Measurements from ENCODE around the gene TUT7. TPM values are rescaled to one million over a fixed set of nuclear protein-coding genes. Genes with fewer than 3 reads are reported as not detected.

Gene TUT7
- polyA plus RNA-seq, 6 donors from 2014 or later: 16.0 to 33.0 (median 20.4) TPM

DNA sequence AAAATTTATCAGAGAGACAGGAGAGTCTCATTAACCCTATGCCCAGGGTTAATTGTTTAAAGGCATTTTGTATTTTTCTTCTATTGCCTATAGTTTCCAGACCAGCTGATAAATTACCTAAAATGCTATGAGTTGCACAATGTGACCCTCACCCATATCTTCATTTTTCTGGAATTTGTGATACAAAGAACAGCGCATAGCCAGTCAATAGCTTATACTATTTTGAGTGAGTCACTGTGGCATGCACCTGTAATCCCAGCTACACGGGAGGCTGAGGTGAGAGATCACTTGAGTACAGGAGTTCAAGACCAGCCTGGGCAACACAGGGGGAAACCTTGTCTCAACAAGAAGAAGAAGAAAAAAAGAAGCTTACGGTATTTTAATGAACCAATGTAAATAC, 97.6 kb downstream of the TUT7 start:
- Mint-ChIP-seq H3K27ac (no peak overlapping the region), H3K36me3 (peaks cover 0 to 7% of the 10 kb centered on the region in 2 donors), H3K4me1 (no peaks in the 10 kb centered on the region), H3K27me3 (no peaks in the 10 kb centered on the region), H3K9me3 (peaks cover 0 to 31% (median 16%) of the 10 kb centered on the region in 7 donors), H3K4me3 (no peak overlapping the region)
- no peak for ATAC-seq (ENCODE audit: low read depth in 2 of 2)
- DNase-seq: no peak

DNA sequence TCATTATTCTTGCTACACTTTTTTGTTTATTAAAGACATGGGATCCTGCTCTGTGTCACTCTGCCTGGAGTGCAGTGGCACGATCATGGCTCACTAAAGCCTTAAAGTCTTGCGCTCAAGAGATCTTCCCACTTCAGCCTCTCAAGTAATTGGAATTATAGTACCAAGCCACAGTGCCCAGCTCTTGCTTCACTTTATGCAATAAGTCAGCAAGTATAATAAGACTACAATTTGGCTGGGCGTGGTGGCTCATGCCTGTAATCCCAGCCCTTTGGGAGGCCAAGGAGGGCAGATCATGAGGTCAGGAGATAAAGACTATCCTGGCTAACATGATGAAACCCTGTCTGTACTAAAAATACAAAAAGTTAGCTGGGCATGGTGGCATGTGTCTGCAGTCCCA, 100.6 kb downstream of the TUT7 start:
- H3K4me3 Mint-ChIP-seq: no peak overlapping the region
- peaks cover 0 to 33% (median 17%) of the 10 kb centered on the region in 7 donors for H3K9me3 Mint-ChIP-seq
- H3K4me1 Mint-ChIP-seq: no peaks in the 10 kb centered on the region
- ATAC-seq (ENCODE audit: low read depth in 2 of 2) (no peak), DNase-seq (no peak)
- H3K27ac Mint-ChIP-seq: no peak overlapping the region
- H3K27me3 Mint-ChIP-seq: no peaks in the 10 kb centered on the region
- H3K36me3 Mint-ChIP-seq: peaks cover 8% of the 10 kb centered on the region in 2 donors

DNA sequence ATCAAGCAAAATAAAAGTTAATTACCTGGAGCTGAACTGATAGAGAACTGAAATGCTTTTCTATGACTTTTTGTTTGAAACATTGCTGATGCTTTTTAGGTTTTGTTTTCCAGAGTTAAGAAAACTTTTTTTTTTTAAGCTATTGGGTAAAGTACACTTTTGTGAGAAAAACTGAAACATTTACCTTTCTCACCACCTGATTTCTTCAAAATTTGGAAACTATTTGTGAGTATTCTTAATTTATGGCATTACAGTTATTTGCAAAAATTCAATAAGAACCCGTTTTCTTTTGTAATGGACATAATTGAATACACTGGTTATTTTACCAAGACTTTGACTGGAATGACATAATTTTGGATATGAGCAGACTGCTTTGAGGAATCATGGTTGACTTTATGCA, 101.3 kb downstream of the TUT7 start:
- Mint-ChIP-seq H3K27ac (no peak overlapping the region), H3K27me3 (peaks cover 0 to under 1% (median 0%) of the 10 kb centered on the region in 3 donors), H3K36me3 (peaks cover 8% of the 10 kb centered on the region in 2 donors), H3K4me3 (no peak overlapping the region), H3K9me3 (peaks cover 0 to 33% (median 17%) of the 10 kb centered on the region in 7 donors), H3K4me1 (no peaks in the 10 kb centered on the region)
- ATAC-seq (ENCODE audit: low read depth in 2 of 2) (no peak), DNase-seq (no peak)

DNA sequence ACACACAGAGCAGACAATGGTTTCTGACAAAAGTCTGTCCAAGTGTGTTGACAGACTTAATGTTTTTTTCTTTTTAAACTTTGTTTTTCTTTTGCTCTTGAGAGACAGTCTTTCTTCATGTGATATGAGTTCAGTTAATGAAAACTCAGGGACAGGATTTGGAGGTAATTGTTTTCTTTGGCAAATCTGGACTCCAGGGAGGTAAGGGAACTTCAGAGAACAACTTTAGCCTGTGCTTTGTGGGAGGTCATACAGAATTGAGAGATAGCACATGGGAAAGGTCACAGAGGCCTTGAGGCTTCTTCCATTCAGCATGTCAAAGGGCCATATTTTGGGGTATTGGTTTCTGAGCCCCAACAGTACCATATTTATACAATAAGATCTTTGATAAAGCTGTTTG, 104.1 kb downstream of the TUT7 start:
- H3K4me3 Mint-ChIP-seq: no peak overlapping the region

DNA sequence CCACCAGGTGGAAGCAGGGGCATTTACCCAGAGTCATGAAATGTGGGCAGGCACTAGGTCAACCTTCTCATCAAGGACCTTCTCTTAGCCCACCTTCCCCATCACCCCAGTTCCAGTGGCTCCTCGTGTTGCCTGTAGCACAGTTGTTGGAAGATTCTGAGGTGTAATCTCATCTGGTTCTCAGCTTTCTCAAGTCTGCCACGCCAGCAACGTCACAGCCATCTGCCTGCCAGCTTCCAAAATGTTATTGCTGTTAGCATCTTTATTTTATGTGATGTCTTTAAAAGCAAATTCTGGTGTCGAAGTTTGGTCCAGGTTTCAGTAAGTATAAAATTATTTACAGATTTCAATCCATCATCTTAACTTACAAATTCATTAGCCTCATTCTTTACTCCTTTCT, 105.5 kb downstream of the TUT7 start:
- H3K36me3 Mint-ChIP-seq: peaks cover 8% of the 10 kb centered on the region in 2 donors
- peaks cover 0 to 6% (median 0%) of the 10 kb centered on the region in 3 donors for H3K4me1 Mint-ChIP-seq
- no peak for ATAC-seq (ENCODE audit: low read depth in 2 of 2)
- peaks cover 0 to 23% (median 13%) of the 10 kb centered on the region in 7 donors for H3K9me3 Mint-ChIP-seq
- no peak overlapping the region for H3K4me3 Mint-ChIP-seq
- peaks cover 0 to 4% (median 0%) of the 10 kb centered on the region in 3 donors for H3K27me3 Mint-ChIP-seq
- no peak for DNase-seq
- H3K27ac Mint-ChIP-seq: no peak overlapping the region

More for the DNA sequence above, 104.1 kb downstream of the TUT7 start:
- DNase-seq: no peak
- no peak for ATAC-seq (ENCODE audit: low read depth in 2 of 2)
- H3K27ac Mint-ChIP-seq: no peak overlapping the region
- peaks cover 0 to 6% (median 0%) of the 10 kb centered on the region in 3 donors for H3K4me1 Mint-ChIP-seq
- H3K9me3 Mint-ChIP-seq: peaks cover 0 to 33% (median 17%) of the 10 kb centered on the region in 7 donors
- H3K27me3 Mint-ChIP-seq: peaks cover 0 to 4% (median 0%) of the 10 kb centered on the region in 3 donors
- H3K36me3 Mint-ChIP-seq: peaks cover 8% of the 10 kb centered on the region in 2 donors

DNA sequence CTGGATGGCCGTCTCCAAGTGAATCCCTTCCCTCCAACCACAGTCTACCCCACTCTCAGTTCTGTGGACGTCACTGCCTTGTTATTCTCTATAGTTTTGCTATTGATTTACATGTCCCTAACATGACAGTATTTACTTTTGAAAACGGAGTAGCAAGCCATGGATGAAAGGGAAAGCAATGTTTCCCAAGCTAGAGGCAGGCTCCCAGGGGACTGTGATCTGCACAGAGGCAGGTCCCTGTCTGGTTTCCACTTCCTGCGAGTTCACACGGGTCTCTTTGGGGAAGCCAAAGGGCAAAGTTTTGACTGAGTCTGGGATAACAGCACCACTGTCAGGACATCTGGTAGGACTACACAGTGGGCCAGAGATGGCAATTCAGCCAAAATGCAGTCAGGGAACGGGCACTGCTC, 107.5 kb downstream of the TUT7 start:
- ATAC-seq (ENCODE audit: low read depth in 2 of 2) (no peak), DNase-seq (no peak)
- Mint-ChIP-seq H3K9me3 (peaks cover 0 to 6% (median 3%) of the 10 kb centered on the region in 7 donors), H3K27me3 (peaks cover 0 to 4% (median 0%) of the 10 kb centered on the region in 3 donors), H3K4me1 (peaks cover 0 to 6% (median 0%) of the 10 kb centered on the region in 3 donors), H3K27ac (no peak overlapping the region), H3K4me3 (no peak overlapping the region), H3K36me3 (peaks cover 8% of the 10 kb centered on the region in 2 donors)

DNA sequence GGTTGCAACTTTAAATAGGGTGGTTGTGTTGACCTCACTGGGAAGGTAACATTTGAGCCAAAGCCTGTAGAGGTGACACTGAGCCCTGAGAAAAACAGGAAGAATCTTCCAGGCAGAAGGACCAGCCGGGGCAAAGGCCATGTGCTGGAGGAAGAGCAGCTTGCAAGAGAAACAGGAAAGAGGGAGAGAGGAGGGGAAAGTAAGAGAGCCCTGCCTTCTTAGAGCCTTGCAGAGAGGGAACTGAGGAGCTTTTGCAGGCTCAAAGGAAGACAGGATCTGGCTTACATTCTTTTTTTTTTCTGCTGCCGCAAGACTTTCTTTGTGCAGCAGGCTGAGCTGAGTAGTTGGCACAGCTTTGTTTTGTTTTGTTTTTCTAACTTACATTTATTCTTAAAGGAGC, 112.1 kb downstream of the TUT7 start:
- no peak overlapping the region for H3K4me3 Mint-ChIP-seq
- H3K36me3 Mint-ChIP-seq: no peaks in the 10 kb centered on the region
- DNase-seq (no peak), ATAC-seq (ENCODE audit: low read depth in 2 of 2) (no peak)
- peak overlapping the region in 1 of 6 donors; percentile 23 for H3K27ac Mint-ChIP-seq
- H3K27me3 Mint-ChIP-seq: no peaks in the 10 kb centered on the region
- peaks cover 0 to 2% (median 0%) of the 10 kb centered on the region in 3 donors for H3K4me1 Mint-ChIP-seq
- H3K9me3 Mint-ChIP-seq: peaks cover 0 to 3% (median 0%) of the 10 kb centered on the region in 7 donors

DNA sequence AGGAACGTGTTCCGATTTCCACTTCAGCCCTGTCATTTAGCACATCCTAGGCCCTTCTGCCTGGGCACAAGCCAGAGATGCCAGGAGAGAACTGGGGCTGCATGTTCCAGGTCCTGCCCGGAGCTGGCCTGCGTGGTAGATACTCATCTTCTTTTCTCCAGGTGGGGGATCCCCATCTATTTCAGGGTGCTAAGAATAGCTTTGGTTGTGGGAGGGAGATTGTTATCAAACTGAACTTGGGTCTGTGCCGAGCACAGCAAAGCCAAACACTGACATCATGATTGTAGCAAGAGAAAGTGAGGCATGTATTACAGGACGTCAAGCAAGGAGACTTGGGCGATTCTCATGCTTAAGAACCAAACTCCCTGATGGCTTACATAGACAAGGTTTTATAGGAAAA, 113.0 kb downstream of the TUT7 start:
- H3K27ac Mint-ChIP-seq: peak overlapping the region in 1 of 6 donors; percentile 30
- DNase-seq: no peak
- H3K9me3 Mint-ChIP-seq: peaks cover 0 to 3% (median 0%) of the 10 kb centered on the region in 7 donors
- H3K4me1 Mint-ChIP-seq: no peaks in the 10 kb centered on the region
- no peaks in the 10 kb centered on the region for H3K27me3 Mint-ChIP-seq
- no peak overlapping the region for H3K4me3 Mint-ChIP-seq
- ATAC-seq (ENCODE audit: low read depth in 2 of 2): no peak
- H3K36me3 Mint-ChIP-seq: no peaks in the 10 kb centered on the region

DNA sequence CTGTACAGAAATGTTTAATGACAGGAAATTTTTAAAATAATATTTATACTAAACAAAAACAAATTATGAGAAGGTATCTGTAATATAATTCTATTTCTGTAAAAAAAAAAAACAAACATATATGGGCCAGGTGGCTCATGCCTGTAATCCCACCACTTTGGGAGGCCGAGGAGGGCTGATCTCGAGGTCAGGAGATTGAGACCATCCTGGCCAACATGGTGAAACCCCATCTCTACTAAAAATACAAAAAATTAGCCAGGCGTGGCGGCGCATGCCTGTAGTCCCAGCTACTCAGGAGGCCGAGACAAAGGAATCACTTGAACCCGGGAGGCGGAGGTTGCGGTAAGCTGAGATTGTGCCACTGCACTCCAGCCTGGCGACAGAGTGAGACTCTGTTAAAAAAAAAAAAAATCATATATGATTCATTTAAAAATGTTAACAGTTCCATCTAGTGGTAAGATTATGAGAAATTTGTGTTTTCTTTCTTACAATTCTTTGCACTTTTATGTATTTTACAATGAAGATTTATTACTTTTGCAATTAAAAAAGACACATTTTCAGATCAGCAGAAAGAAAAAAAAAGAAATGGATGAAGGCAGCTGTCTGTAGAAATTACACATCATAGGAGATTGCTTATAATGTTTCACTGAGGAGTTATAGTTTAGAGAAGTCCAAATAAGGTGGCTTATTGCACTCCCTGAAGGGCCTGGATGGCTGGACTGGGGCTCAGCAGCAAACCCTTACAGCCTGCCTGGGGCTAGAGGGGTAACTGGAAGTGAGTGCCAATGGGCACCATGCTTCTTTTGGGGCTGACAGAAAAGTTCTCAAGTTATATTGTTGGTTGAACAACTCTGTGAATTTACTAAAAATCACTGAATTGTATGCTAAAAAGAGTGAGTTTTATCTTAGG, 115.1 kb downstream of the TUT7 start:
- DNase-seq: no peak
- ATAC-seq (ENCODE audit: low read depth in 2 of 2): no peak
- Mint-ChIP-seq H3K4me3 (no peak overlapping the region), H3K27ac (no peak overlapping the region), H3K9me3 (peaks cover 0 to 3% (median 0%) of the 10 kb centered on the region in 7 donors), H3K27me3 (peaks cover 5 to 10% (median 7%) of the 10 kb centered on the region in 3 donors), H3K4me1 (no peaks in the 10 kb centered on the region), H3K36me3 (no peaks in the 10 kb centered on the region)

Other genes with a start within 250 kb of the TUT7 start
- gene C9orf153, start 94.8 kb downstream of the TUT7 start, polyA plus RNA-seq (ENCODE audit: low read depth in 6 of 6): under 1 TPM in 1 of 6 donors, not detected in 5; 0.18 TPM
- 10 to 100 TPM; 29.0 to 95.6 (median 42.2) TPM for gene ISCA1, start 71.9 kb downstream of the TUT7 start, polyA plus RNA-seq (ENCODE audit: low read depth in 6 of 6)

Data from naive B cell (primary cell).